ENCODE measurements around the gene CYS1. TPM values are rescaled to one million over a fixed set of nuclear protein-coding genes. Genes with fewer than 3 reads are reported as not detected.

The CYS1 gene
- total RNA-seq, 2 experiments from 2014 or later = 0.68 TPM; not detected in 1

- H3K9me3 ChIP-seq (ENCODE audit: low read length) = no peaks in the 10 kb centered on the region
- POLR2A ChIA-PET = no interaction called here
- no peaks in the 10 kb centered on the region for H3K4me1 ChIP-seq (ENCODE audit: insufficient read depth, low read length, poor library complexity, severe bottlenecking)
Measured at GRCh38 chr2:10022041-10022421, 58.2 kb downstream of the CYS1 start.

DNA sequence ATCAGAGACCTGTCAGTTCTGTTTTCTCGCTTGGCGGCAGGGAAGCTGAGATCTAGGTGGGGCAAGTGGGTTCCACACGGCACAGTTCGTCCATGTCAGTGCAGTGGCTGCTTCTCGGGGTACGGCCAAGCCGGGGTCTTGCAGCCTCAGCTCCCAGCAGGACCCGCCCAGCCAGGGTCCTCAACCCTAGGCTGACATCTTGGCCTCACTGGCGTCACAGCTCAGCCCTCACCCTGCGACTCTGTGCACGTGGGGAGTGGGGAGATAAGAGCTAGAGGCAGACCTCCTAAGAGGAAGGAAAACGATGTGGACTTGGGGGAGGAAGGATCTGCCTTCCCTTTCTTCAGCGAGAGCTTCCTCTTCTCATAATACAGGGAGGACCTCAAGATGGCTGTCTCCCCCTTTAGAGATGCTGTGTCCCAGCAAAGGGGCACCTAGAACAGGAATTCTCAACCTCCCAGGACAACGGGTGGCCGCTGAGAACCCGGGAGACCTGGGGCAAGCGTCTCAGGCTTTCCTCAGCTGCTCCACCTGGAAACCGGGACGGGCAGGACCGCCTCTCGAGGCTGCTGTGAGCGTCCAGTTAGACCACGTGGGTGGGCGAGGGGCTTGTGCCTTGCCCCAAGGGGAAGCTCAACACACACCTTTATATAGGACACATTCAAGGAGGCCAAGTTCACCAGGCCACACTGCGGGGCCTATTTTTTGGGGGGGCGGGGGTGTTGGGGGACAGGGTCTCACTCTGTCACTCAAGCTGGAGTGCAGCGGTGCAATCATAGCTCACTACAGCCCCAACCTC is 60.4 kb downstream of the CYS1 start:
- TF ChIP-seq CTCF (conservative IDR thresholded peaks at IDR 0.05; ENCODE audit: low read length) (no peak), EZH2phosphoT487 (IDR thresholded peaks at IDR 0.05; ENCODE audit: borderline replicate concordance, low read depth, low read length) (no peak)
- ChIA-PET CTCF (ENCODE audit: unreplicated experiment) (no interaction called here), POLR2A (no interaction called here)
- Histone ChIP-seq H3K79me2 (ENCODE audit: insufficient read depth, low read depth, low read length) (no peaks in the 10 kb centered on the region), H3K4me2 (ENCODE audit: low read length) (no peak overlapping the region), H3K4me1 (ENCODE audit: insufficient read depth, low read length, poor library complexity, severe bottlenecking) (no peaks in the 10 kb centered on the region), H3K36me3 (ENCODE audit: insufficient read depth, low read length) (no peaks in the 10 kb centered on the region), H4K20me1 (ENCODE audit: insufficient read depth, low read length) (no peaks in the 10 kb centered on the region), H2AFZ (ENCODE audit: low read length) (no peak overlapping the region), H3K27ac (ENCODE audit: low read depth, low read length, poor library complexity, severe bottlenecking) (no peak overlapping the region), H3K4me3 (ENCODE audit: low read depth, low read length, poor library complexity, severe bottlenecking) (no peak overlapping the region), H3K9me3 (ENCODE audit: low read length) (no peaks in the 10 kb centered on the region), H3K9me2 (ENCODE audit: insufficient read depth, low read length) (no peaks in the 10 kb centered on the region)
- intact Hi-C loops (cut with micrococcal nuclease; ENCODE audit: unreplicated experiment) = no loop called here
- no TSS peak for BruUV-seq (replicated peaks)
- DNase-seq (ENCODE audit: low spot score) = no peak

More at GRCh38 chr2:10022041-10022421, 58.2 kb downstream of the CYS1 start:
- H3K4me3 ChIP-seq (ENCODE audit: low read depth, low read length, poor library complexity, severe bottlenecking) = no peak overlapping the region
- no peaks in the 10 kb centered on the region for H3K79me2 ChIP-seq (ENCODE audit: insufficient read depth, low read depth, low read length)
- no peaks in the 10 kb centered on the region for H3K36me3 ChIP-seq (ENCODE audit: insufficient read depth, low read length)
- no peak for DNase-seq (ENCODE audit: low spot score)
- no peak overlapping the region for H3K4me2 ChIP-seq (ENCODE audit: low read length)
- TF ChIP-seq CTCF (conservative IDR thresholded peaks at IDR 0.05; ENCODE audit: low read length) = no peak
- TF ChIP-seq EZH2phosphoT487 (IDR thresholded peaks at IDR 0.05; ENCODE audit: borderline replicate concordance, low read depth, low read length) = no peak
- H2AFZ ChIP-seq (ENCODE audit: low read length) = no peak overlapping the region
- H3K27ac ChIP-seq (ENCODE audit: low read depth, low read length, poor library complexity, severe bottlenecking) = no peak overlapping the region
- CTCF ChIA-PET (ENCODE audit: unreplicated experiment) = no interaction called here
- BruUV-seq (replicated peaks) = no TSS peak
- H4K20me1 ChIP-seq (ENCODE audit: insufficient read depth, low read length) = no peaks in the 10 kb centered on the region
- H3K9me2 ChIP-seq (ENCODE audit: insufficient read depth, low read length) = no peaks in the 10 kb centered on the region
- intact Hi-C loops (cut with micrococcal nuclease; ENCODE audit: unreplicated experiment) = no loop called here

GRCh38 chr2:10019174-10019573 is 61.0 kb downstream of the CYS1 start:
- no peaks in the 10 kb centered on the region for H3K9me2 ChIP-seq (ENCODE audit: insufficient read depth, low read length)
- no TSS peak for BruUV-seq (replicated peaks)
- TF ChIP-seq EZH2phosphoT487 (IDR thresholded peaks at IDR 0.05; ENCODE audit: borderline replicate concordance, low read depth, low read length) (no peak), CTCF (conservative IDR thresholded peaks at IDR 0.05; ENCODE audit: low read length) (no peak)
- ChIA-PET CTCF (ENCODE audit: unreplicated experiment) (no interaction called here), POLR2A (no interaction called here)
- H3K4me3 ChIP-seq (ENCODE audit: low read depth, low read length, poor library complexity, severe bottlenecking) = no peak overlapping the region
- H3K9me3 ChIP-seq (ENCODE audit: low read length) = no peaks in the 10 kb centered on the region
- H3K27ac ChIP-seq (ENCODE audit: low read depth, low read length, poor library complexity, severe bottlenecking) = no peak overlapping the region
- no peaks in the 10 kb centered on the region for H3K36me3 ChIP-seq (ENCODE audit: insufficient read depth, low read length)
- intact Hi-C loops (cut with micrococcal nuclease; ENCODE audit: unreplicated experiment) = no loop called here
- H3K4me1 ChIP-seq (ENCODE audit: insufficient read depth, low read length, poor library complexity, severe bottlenecking) = no peaks in the 10 kb centered on the region
- H2AFZ ChIP-seq (ENCODE audit: low read length) = no peak overlapping the region
- no peaks in the 10 kb centered on the region for H4K20me1 ChIP-seq (ENCODE audit: insufficient read depth, low read length)
- H3K79me2 ChIP-seq (ENCODE audit: insufficient read depth, low read depth, low read length) = no peaks in the 10 kb centered on the region
- DNase-seq (ENCODE audit: low spot score) = no peak
- no peak overlapping the region for H3K4me2 ChIP-seq (ENCODE audit: low read length)
